GM12878 (cell line): Measurements from ENCODE around the gene KRT86. TPM values are rescaled to one million over a fixed set of nuclear protein-coding genes. Genes with fewer than 3 reads are reported as not detected.
"Not testable (repeated sequence)": the region's sequence is repeated elsewhere in the genome, so short reads cannot be mapped to it uniquely, and the experiment has no call there.

Source experiments
- ATAC-seq: fragments of 200-7000 bp; cut with Tn5 transposase; 3 replicates; pipeline ENCODE4 v1.9.1; 2020; ENCODE audit warnings: mild to moderate bottlenecking, moderate library complexity
- BruUV-seq: library from RNA; stranded (reverse); fragments of 400-500 nt; replicated peaks from 2 replicates; lab custom pipeline; 2021; lab: Mats Ljungman, UMichigan
- CTCF ChIA-PET: fragments of 300-600 bp; sonication (Branson Sonifier 250); formaldehyde crosslinking; extraction: SDS; loops from one replicate; lab custom pipeline; 2021; ENCODE audit warnings: inconsistent platforms; lab: Yijun Ruan, JAX
- POLR2A ChIA-PET: fragments of 350-600 bp; formaldehyde crosslinking; extraction: SDS; loops from one replicate; lab custom pipeline; 2021; ENCODE audit warnings: inconsistent platforms; lab: Charles Lee
- RAD21 ChIA-PET: fragments of 300-600 bp; sonication (Branson Sonifier 250); formaldehyde crosslinking; loops from one replicate; lab custom pipeline; 2023; ENCODE audit warnings: antibody characterized with exemption; ENCODE audit not compliant: unreplicated experiment; lab: Charles Lee
- SMC1A ChIA-PET: fragments of 300-600 bp; sonication (Branson Sonifier 250); formaldehyde crosslinking; loops from one replicate; lab custom pipeline; 2023; ENCODE audit not compliant: unreplicated experiment, uncharacterized antibody; lab: Charles Lee
- DNase-seq: peaks from one replicate; pipeline ENCODE4 v3.0.0-alpha.2; 2011; ENCODE audit warnings: low read depth, low spot score
- FAIRE-seq: peaks from 3 replicates; lab custom pipeline; 2011; peaks lifted over from hg19 to GRCh38; lab: Jason Lieb, UNC
- H2AFZ ChIP-seq: 2 replicates; pipeline ENCODE4 v1.6.0; 2011; ENCODE audit warnings: low read depth, low read length, control low read depth; ENCODE audit not compliant: control insufficient read depth
- H3K27ac ChIP-seq: 2 replicates; pipeline ENCODE4 v1.5.1; 2011; ENCODE audit warnings: control low read depth; ENCODE audit not compliant: control insufficient read depth, insufficient read depth
- H3K27me3 ChIP-seq, 2 experiments: replicated peaks in 1 of 2; 2 replicates each; pipeline versions ENCODE4 v1.6.0 to v1.6.1; 2011; ENCODE audit warnings: low read length in 1 of 2; ENCODE audit not compliant: control insufficient read depth in 2 of 2, insufficient read depth in 2 of 2
- H3K36me3 ChIP-seq, 2 experiments: 2 replicates each; pipeline ENCODE4 v1.5.1; 2011; ENCODE audit warnings: low read length in 1 of 2; ENCODE audit not compliant: control insufficient read depth in 2 of 2, insufficient read depth in 2 of 2
- H3K4me1 ChIP-seq: 2 replicates; pipeline ENCODE4 v1.6.1; 2011; ENCODE audit warnings: mild to moderate bottlenecking, low read length, moderate library complexity, mixed read lengths; ENCODE audit not compliant: control insufficient read depth, insufficient read depth
- H3K4me2 ChIP-seq: 2 replicates; pipeline ENCODE4 v1.6.0; 2011; ENCODE audit warnings: control low read depth; ENCODE audit not compliant: control insufficient read depth, insufficient read depth
- H3K4me3 ChIP-seq: fragments of 200-600 bp; sonication (generic); 2 replicates; pipeline ENCODE4 v1.5.1; 2016
- H3K79me2 ChIP-seq: 2 replicates; pipeline ENCODE4 v1.6.0; 2011; ENCODE audit warnings: low read length; ENCODE audit not compliant: control insufficient read depth, insufficient read depth
- H3K9ac ChIP-seq: 2 replicates; pipeline ENCODE4 v1.8.0; 2011; ENCODE audit warnings: low read length, control low read depth, mixed read lengths; ENCODE audit not compliant: control insufficient read depth, insufficient read depth
- H3K9me3 ChIP-seq: replicated peaks from 3 replicates; pipeline ENCODE4 v1.5.1; 2011; ENCODE audit warnings: mild to moderate bottlenecking, low read length; ENCODE audit not compliant: control insufficient read depth, insufficient read depth
- H4K20me1 ChIP-seq: 2 replicates; pipeline ENCODE4 v1.6.0; 2011; ENCODE audit not compliant: control insufficient read depth, insufficient read depth
- EED ChIP-seq: sonication (generic); IDR thresholded peaks from 2 replicates; pipeline ENCODE4 v1.6.1; 2016; ENCODE audit warnings: antibody characterized with exemption, low read depth
- ELK1 ChIP-seq: IDR thresholded peaks from 2 replicates; pipeline ENCODE4 v1.6.1; 2012; ENCODE audit warnings: low read depth, low read length, improper control_type of control experiment
- ESRRA ChIP-seq: IDR thresholded peaks from 2 replicates; pipeline ENCODE4 v1.6.1; 2012; ENCODE audit warnings: mild to moderate bottlenecking, low read length, improper control_type of control experiment
- NR2C1 ChIP-seq: fragments of 450-650 bp; IDR thresholded peaks from 2 replicates; pipeline ENCODE4 v1.6.1; 2017; ENCODE audit warnings: antibody characterized with exemption, mild to moderate bottlenecking, moderate library complexity
- REST ChIP-seq: IDR thresholded peaks from 2 replicates; pipeline ENCODE4 v1.6.1; 2012; ENCODE audit warnings: mild to moderate bottlenecking, low read depth, low read length
- WGBS: methylation state at CpG from one replicate; pipeline ENCODE4 v1.1.6; 2016; ENCODE audit warnings: low lambda C conversion rate; ENCODE audit not compliant: insufficient replicate concordance, insufficient coverage; ENCODE audit errors: missing lambda C conversion rate; 5-methylcytosine and 5-hydroxymethylcytosine counted together
- in situ Hi-C: fragments of 300-500 bp; cut with MboI; formaldehyde crosslinking; loops from 9 replicates; pipeline ENCODE4 v1.14.3; 2018; ENCODE audit warnings: mixed read lengths
- intact Hi-C: fragments of 100-400 bp; cut with micrococcal nuclease; formaldehyde crosslinking; loops from one replicate; pipeline ENCODE4 v1.14.2; 2022; ENCODE audit not compliant: unreplicated experiment
- polyA plus RNA-seq, 11 experiments: library from polyadenylated mRNA; depleted of rRNA in 4 of 11; unstranded in 6 of 11; stranded (reverse) in 5 of 11; fragments of >200 nt; fragmentation: Nextera tagmentation in 4 of 11; fragmentation: Illumina TruSeq in 1 of 11; extraction: Ambion mirVana in 4 of 11; extraction: Trizol in 1 of 11; gene quantifications; 1 replicate in 1 of 11; 2 replicates in 10 of 11; pipeline versions ENCODE4 v1.2.1 to v1.2.3, GENCODE V29; 2011 to 2016; ENCODE audit warnings: inconsistent platforms in 2 of 11, missing spikeins in 2 of 11, low read depth in 1 of 11
- total RNA-seq, 4 experiments: library from RNA; depleted of rRNA in 3 of 4; stranded (reverse); fragments of >200 nt in 3 of 4; fragmentation: Illumina TruSeq in 1 of 4; extraction: Trizol in 1 of 4; gene quantifications; 2 replicates each; pipeline versions ENCODE4 v1.2.1 to v1.2.3, GENCODE V29; 2013 to 2021

KRT86 gene
- total and polyA plus RNA-seq, 10 of the 15 experiments (the other 5 are each of a cell fraction or from before 2014, with no cell fraction given): 0.11 to 0.54 (median 0.18) TPM; not detected in 4

- TF ChIP-seq ELK1 (no peak), ESRRA (no peak), EED (no peak)
- TF ChIP-seq, all 136 proteins: peak for 0
Observed at GRCh38 chr12:52298677-52299190, 24.3 kb downstream of the KRT86 start (continued).

GRCh38 chr12:52300796-52301691 lies 26.6 kb downstream of the KRT86 start:
- no peak for ATAC-seq
- no peak overlapping the region for H3K27ac ChIP-seq
- no peaks in the 10 kb centered on the region for H3K9me3 ChIP-seq
- peaks cover 9% of the 10 kb centered on the region for H3K4me1 ChIP-seq
- H3K9ac ChIP-seq: no peak overlapping the region
- RAD21 ChIA-PET: no interaction called here
- CTCF ChIA-PET: no interaction called here
- no peak for DNase-seq
- TF ChIP-seq REST (peak; percentile 59; the same call in 1 of the 2 replicates), NR2C1 (no peak)
- no peak overlapping the region for H3K4me2 ChIP-seq
- SMC1A ChIA-PET: no interaction called here
- intact Hi-C loops (no loop called here), in situ Hi-C loops (no loop called here)
- BruUV-seq: no TSS peak
- no peak for FAIRE-seq
- H2AFZ ChIP-seq: no peak overlapping the region
- H3K27me3 ChIP-seq: peaks cover 0 to 1% of the 10 kb centered on the region in 2 experiments; a peak in 1 of 4 replicates
- no peaks in the 10 kb centered on the region for H3K79me2 ChIP-seq
- no peaks in the 10 kb centered on the region for H3K36me3 ChIP-seq
- 61% methylated on average over 14 of the region's 14 CpGs for WGBS
- no peak overlapping the region for H3K4me3 ChIP-seq
- no peaks in the 10 kb centered on the region for H4K20me1 ChIP-seq
- POLR2A ChIA-PET: no interaction called here

- H3K9me3 ChIP-seq, RAD21 ChIA-PET, DNase-seq, H3K4me2 ChIP-seq, H3K27ac ChIP-seq, H2AFZ ChIP-seq, in situ Hi-C loops, H3K79me2 ChIP-seq, H3K27me3 ChIP-seq, CTCF ChIA-PET, FAIRE-seq, ATAC-seq, H3K4me1 ChIP-seq, SMC1A ChIA-PET, BruUV-seq, H3K9ac ChIP-seq, H3K4me3 ChIP-seq, intact Hi-C loops, POLR2A ChIA-PET, H4K20me1 ChIP-seq, H3K36me3 ChIP-seq: not testable (repeated sequence)
- 47% methylated on average over 18 of the region's 31 CpGs for WGBS
Observed at GRCh38 chr12:52301721-52302120, 27.3 kb downstream of the KRT86 start.
